ENCODE results near the gene GNG14.
"Not testable (repeated sequence)": the region's sequence is repeated elsewhere in the genome, so short reads cannot be mapped to it uniquely, and the experiment has no call there.

GNG14 gene

GRCh38 chr19:12667731-12668302, 20.0 kb upstream of the GNG14 start:
- no peak for DNase-seq (ENCODE audit: low spot score)

- DNase-seq (ENCODE audit: low spot score), result no peak
Observed at GRCh38 chr19:12668346-12668745, 19.5 kb upstream of the GNG14 start.

GRCh38 chr19:12668932-12669269, 18.9 kb upstream of the GNG14 start:
- DNase-seq (ENCODE audit: low spot score), result peak; percentile 83

DNA sequence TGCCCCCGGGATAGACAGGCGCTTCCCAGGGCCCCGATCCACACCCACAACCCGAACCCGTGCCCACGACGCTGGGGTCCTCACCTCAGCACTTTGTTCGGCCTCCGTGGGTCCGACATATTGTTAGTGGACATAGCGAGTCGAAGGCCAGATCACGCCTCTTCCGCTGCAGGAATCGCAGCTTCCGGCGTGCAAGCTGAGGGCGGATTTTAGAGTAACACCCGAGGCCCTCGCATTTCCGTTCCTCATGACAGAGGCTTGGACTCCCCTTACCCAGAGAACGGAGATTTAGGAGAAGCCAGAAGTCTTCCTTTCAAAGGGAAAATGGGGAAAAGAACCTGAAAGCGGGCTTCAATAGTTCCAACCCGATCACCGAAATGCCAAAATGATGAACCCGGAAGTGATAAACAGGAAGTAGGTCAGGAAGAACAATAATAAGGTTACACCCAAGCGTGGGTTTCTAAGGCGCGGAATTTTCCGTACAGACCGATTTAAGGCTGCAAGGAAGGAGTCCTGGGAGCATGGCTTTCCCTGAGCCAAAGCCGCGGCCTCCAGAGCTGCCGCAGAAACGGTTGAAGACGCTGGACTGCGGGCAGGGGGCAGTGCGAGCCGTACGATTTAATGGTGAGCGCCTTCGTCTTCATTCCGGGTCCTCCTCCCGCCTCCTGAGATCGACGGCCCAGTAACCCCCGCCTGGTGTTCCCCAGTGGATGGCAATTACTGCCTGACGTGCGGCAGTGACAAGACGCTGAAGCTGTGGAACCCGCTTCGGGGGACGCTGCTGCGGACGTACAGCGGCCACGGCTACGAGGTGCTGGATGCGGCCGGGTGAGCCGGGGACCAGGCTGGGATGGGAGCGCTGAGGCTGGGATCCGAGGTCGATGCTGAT, 18.3 kb upstream of the GNG14 start:
- DNase-seq (ENCODE audit: low spot score), result peak; percentile 87

- no peak for DNase-seq (ENCODE audit: low spot score)
Observed at GRCh38 chr19:12670159-12670928, 17.5 kb upstream of the GNG14 start.

DNA sequence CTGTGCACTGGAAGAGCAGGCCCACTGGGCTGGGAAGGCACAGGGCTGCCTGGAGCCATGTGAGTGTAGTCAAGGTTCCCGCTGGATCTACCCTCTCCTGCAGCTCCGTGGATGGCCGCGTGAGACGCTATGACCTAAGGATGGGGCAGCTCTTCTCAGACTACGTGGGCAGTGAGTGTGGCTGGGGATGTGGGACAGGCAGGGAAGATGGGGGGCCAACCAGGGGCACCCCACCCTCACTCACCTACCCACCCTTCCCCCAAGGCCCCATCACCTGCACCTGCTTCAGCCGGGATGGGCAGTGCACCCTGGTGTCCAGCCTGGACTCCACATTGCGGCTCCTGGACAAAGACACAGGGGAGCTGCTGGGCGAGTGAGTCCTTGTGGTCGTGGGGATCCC, 15.1 kb upstream of the GNG14 start:
- no peak for DNase-seq (ENCODE audit: low spot score)

GRCh38 chr19:12675399-12675798, 12.4 kb upstream of the GNG14 start:
- DNase-seq (ENCODE audit: low spot score), result no peak

- no peak for DNase-seq (ENCODE audit: low spot score)
Observed at GRCh38 chr19:12675940-12676339, 11.9 kb upstream of the GNG14 start.

DNA sequence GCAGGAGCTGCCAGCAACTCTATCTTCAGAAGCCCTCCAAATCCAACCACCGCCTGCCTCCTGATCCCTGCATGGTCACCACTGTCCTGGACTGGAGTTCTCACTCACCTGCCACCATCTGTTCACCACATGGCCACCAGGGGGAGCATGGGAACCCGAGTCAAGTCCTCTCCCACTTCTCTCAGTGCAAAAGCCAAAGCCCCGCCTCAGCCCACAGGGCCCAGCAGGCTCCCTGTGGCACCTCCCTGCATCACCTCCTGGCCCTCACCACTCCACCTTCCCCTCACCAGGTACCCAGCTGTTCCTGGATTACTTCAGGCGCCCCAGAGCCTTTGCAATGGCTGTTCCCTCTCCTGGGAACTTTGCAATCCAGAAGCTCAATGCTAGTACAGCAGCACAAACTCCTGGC, 11.4 kb upstream of the GNG14 start:
- DNase-seq (ENCODE audit: low spot score), result peak; percentile 89

GRCh38 chr19:12676928-12677327, 10.9 kb upstream of the GNG14 start:
- no peak for DNase-seq (ENCODE audit: low spot score)

DNA sequence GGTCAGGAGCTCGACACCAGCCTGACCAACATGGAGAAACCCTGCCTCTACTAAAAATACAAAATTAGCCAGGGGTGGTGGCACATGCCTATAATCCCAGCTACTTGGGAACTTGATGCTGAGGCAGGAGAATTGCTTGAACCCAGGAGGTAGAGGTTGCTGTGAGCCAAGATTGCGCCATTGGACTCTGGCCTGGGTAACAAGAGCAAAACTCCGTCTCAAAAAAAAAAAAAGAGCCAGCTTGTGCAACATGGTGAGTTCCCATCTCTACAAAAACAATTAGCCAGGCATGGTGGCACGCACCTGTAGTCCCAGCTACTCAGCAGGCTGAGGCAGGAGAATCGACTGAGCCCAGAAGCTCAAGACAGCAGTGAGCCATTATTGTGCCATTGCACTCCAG, 9.8 kb upstream of the GNG14 start:
- DNase-seq (ENCODE audit: low spot score), result not testable (repeated sequence)

GRCh38 chr19:12680034-12680433, 7.8 kb upstream of the GNG14 start:
- DNase-seq (ENCODE audit: low spot score), result no peak

DNA sequence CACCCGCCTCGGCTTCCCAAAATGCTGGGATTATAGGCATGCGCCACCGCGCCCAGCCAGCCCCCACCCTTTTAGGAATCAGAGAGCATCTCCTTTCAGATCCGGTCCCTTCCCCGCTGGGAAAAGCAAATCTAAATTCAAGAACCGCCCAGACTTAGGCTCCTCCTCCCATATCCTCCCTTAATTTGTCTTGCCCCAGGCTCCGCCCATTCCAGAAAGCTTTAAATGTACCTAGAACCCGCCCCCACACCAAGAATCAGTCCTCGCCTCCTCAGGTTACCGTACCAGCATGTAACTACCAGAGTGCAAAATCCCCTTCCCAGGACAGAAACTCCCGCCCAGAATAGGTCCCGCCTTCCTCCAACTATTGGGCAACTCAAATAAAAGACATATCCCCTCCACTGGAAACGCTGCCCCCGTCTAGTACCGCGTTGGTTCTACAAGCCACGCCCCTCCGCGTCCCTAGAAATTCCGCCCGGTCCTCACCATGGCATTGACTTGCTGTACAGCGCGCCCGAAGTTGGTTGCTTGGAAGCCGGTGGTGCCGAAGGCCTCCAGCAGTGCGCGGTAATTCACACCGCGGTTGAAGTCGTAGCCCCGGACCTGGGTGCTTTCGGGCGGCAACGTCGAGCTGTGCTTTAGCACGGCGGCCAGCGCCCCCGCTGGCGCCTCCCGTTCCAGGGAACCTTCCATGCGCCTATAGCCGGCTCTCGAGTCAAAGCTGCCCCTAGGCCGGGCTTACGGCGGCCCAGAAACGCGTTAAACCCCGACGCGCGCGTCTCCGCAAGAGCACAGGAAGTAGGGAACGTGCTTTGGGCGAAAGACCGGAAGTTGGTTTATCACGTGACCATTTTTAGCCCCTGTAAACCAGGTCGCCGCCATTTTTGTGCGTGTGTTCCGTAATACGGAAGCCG, 6.5 kb upstream of the GNG14 start, which contains the start of gene DHPS:
DHPS (minus strand) TSS at position 807 of the 914 bp plus-strand sequence; CDS start at position 693, 114 bp downstream.
- peak; percentile 95 for DNase-seq (ENCODE audit: low spot score)

DNA sequence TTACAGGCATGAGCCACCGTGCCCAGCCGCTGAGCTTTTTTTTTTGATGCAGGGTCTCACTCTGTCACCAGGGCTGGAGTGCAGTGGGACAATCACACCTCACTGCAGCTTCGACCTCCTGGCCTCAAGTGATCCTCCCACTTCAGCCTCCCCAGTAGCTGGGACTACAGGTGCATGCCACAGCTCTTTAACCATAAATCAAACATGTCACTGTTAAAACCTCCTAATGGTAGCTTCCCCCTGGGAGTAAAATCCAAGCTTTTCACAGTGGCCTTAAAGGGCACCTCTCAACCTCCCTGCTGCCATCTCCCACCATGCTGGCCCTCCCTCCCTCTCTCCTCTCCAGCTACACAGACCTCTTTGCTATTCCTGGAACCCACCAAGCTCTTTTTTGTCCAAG, 2.0 kb upstream of the GNG14 start:
- DNase-seq (ENCODE audit: low spot score), result no peak

DNA sequence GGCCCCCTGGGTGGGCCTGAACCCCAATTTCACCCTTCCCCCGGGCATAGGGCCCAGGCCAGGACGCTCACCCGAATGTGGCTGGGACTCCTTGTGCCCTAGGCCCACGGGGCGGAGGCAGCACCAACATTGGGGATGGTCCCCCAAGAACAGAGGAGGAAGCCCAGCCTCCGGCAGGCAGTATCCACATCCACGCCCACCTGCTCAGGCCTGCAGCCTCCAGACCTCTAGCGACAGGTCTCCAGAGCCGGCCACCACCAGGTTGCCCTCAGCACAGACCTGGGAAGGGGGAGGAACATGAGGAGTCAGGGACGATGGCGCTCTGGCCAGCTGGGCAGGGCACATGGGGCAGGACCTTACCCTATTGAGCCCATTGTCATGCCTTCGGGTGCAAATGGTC, 1.2 kb downstream of the GNG14 start:
- no peak for DNase-seq (ENCODE audit: low spot score)

DNA sequence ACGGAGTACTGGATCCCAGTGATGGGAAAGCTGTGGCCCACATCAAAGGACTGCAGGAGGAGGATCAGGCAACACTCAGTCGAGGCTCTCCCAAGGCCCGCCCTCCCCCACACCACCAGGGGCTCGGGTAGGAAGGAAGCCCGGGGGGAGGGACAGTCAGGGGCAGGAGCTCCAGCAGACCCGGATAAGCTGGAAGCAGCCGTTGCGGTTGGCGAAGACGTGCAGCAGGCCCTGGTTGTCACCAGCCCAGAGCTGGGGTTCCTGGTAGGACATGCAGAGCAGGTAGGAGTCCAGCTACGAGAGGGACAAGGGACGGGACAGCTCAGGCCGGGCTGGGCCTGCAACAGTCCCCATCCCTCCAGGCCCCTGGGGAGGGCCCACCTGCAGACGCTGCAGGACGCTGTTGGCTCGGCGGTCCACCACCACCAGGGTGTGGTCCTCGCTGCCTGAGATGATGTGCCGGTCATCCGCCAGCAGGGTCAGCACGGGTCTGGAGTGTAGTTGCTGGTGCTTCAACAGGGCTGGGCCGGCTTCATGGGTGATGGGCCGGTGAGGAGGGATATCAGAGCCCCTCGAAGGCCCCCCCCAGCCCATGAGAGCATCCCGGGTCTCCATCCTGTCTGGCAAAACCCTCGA, 1.9 kb downstream of the GNG14 start:
- no peak for DNase-seq (ENCODE audit: low spot score)

DNA sequence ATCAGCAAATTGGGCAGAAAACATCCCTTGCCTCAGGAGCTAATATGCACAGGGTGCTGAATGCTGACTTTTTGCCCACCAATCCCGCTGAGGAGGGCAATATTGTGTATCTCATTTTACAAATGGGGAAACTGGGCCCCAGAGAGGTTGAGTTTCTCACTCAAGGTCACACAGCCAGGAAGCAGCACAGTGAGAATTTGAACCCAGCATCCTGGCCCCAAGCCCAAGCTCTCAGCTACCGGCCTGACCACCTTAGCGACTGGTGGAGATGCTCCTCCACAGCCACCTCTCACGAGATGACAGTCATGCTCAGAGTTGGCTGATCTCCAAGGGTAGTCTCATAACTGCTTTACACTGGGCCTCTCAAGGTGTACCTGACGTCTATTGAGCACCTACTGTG, 5.2 kb downstream of the GNG14 start:
- DNase-seq (ENCODE audit: low spot score), result no peak

DNA sequence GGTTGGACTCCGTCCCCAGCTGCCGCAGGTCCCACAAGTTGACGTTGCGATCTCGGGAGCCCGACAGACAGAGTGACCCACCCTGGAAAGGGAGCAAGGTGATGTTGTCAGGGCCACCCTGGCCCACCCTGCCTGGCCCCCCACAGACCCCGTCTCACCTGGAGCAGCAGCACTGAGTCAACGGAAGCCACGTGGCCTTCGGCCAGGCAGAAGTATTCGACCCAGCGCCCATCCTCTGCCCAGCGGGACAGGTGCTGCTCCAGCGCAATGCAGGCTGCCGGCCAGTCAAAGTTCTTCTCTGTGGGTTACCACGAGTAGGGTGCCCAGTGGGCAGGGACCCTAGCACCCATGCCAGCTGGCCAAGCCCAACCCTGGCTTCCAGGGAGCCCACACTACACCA, 6.8 kb downstream of the GNG14 start:
- no peak for DNase-seq (ENCODE audit: low spot score)

DNA sequence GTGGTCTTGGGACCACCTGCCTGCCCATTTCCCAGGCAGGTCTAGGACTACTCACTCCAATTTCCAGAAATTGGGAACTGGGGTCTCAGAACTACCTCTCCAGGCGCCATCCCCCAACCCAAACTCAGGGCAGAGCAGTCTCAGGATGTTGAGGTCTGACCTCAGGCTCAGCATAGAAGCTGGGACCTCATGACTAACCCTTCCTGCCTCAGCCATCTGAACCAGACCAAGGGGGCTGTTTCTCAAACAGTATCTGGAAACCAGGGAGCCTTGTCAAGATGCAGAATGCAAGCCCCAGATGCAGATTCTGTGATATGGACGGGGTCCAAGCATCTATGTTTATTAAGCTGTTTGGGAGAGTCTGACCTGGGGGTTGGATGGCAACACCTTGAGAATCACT, 7.3 kb downstream of the GNG14 start:
- no peak for DNase-seq (ENCODE audit: low spot score)

GRCh38 chr19:12695514-12695913, 7.7 kb downstream of the GNG14 start:
- DNase-seq (ENCODE audit: low spot score), result no peak

DNA sequence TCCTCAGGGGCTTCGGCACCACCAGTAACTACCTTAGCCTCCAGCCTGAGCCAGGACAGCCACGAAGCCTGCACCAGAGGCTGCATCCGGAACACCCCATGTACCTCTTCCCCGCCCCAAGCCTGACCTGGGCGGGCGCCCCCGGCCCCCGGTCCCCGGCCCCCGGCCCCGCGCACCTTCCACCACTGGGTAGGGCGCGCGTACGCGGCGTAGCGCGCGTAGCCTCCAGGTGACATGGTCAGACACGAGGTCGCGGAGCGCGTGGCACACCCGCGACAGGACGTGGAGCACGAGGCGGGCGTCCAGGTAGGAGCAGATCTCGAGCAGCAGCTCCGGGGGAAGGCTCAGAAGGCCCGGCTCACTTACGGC, 8.2 kb downstream of the GNG14 start:
- no peak for DNase-seq (ENCODE audit: low spot score)
